Stimulated activated CD4-positive, alpha-beta T cell treated with anti-CD3 and anti-CD28 coated beads, Interleukin-2, amount 100 ng/mL, for 48 hours (primary cell): ENCODE data around the gene KDELR1.

ENCODE experiments used
- DNase-seq, 2 donors: peaks; one replicate each; pipeline ENCODE4 v3.0.0-alpha.2; 2020

KDELR1 gene

GRCh38 chr19:48341515-48342413 is 49.6 kb downstream of the KDELR1 start:
- no peak for DNase-seq

GRCh38 chr19:48340995-48341394 is 50.4 kb downstream of the KDELR1 start:
- no peak for DNase-seq

- DNase-seq, result no peak
Observed at GRCh38 chr19:48338802-48339503, 52.4 kb downstream of the KDELR1 start.

GRCh38 chr19:48338253-48338755 is 53.0 kb downstream of the KDELR1 start:
- DNase-seq, result no peak

- DNase-seq, result peak; percentile 88 to 89
Observed at GRCh38 chr19:48333467-48334384, 57.6 kb downstream of the KDELR1 start.

GRCh38 chr19:48332662-48333466 is 58.5 kb downstream of the KDELR1 start:
- DNase-seq, result peak; percentile 80 to 81
